ENCODE data around the gene JAKMIP1.
A peak's percentile ranks its signal among the peaks of the same experiment; 100 is the strongest.

JAKMIP1 gene

DNA sequence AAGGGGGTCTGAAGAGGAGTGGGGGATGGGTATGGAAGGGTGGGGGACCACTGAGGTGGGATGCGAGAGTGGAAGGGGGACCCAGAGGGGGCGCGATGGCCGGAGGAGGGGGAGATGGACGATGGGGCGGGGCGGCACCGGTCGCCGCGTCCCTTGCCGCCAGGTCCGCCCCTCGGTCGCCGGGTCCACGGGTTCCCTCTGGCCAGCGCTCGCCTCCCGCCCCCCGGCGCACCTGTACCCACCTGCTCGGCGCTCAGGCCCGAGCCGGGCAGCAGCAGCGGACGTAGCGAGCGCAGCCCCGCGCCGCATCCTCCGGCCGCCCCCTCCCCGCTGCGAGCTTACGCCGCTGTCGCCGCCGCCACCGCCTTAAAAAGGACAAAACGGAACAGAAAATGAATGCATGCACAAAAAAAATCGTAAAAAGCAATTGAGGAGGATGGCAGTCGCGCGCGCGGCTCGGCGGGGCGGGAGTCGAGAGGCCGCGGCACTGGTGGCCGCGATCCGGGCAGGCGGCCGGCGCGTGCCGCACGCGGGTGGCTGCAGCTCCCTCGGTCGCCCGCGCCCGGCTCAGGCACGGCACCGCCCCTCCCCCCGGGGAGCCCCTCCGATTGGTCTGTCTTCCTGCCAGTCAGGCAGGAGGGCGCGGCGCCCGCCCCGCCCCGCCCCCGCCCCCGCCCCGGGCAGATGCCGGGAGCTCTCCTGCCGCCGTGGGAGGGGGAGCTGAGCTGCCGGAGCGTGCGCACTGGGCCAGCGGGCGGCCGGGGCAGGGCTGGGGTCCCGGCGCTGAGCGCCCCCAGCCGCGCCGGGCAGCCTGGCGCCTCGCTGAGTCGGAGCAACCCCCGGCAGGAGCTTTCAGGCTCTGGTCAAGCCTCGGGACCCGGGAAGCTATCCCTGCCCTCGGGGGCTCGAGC, at the start of gene JAKMIP1:
TSS of gene JAKMIP1 (minus strand) at position 539 of the 911 bp plus-strand sequence. CDS start 87,699 bp downstream, outside the sequence.
- peak; percentile 50 to 64 for DNase-seq
- TF ChIP-seq GATA1 (IDR thresholded peaks at IDR 0.05; ENCODE audit: low read depth, low read length) (no peak), POLR2A (IDR thresholded peaks at IDR 0.05; ENCODE audit: low read length) (no peak)

- TF ChIP-seq POLR2A (IDR thresholded peaks at IDR 0.05; ENCODE audit: low read length), result no peak
- no peak for TF ChIP-seq GATA1 (IDR thresholded peaks at IDR 0.05; ENCODE audit: low read depth, low read length)
- no peak for DNase-seq
These were observed 48.0 kb upstream of the JAKMIP1 start for GRCh38 chr4:6248394-6248793.

- TF ChIP-seq GATA1 (IDR thresholded peaks at IDR 0.05; ENCODE audit: low read depth, low read length) (no peak), POLR2A (IDR thresholded peaks at IDR 0.05; ENCODE audit: low read length) (no peak)
- DNase-seq, result no peak
These were observed 45.9 kb upstream of the JAKMIP1 start for GRCh38 chr4:6246170-6246634.

- no peak for DNase-seq
- TF ChIP-seq POLR2A (IDR thresholded peaks at IDR 0.05; ENCODE audit: low read length) (no peak), GATA1 (IDR thresholded peaks at IDR 0.05; ENCODE audit: low read depth, low read length) (no peak)
These were observed 45.2 kb upstream of the JAKMIP1 start for GRCh38 chr4:6245246-6246169.

- TF ChIP-seq POLR2A (IDR thresholded peaks at IDR 0.05; ENCODE audit: low read length), result no peak
- DNase-seq, result no peak
These were observed 42.1 kb upstream of the JAKMIP1 start for GRCh38 chr4:6242271-6243029.

DNA sequence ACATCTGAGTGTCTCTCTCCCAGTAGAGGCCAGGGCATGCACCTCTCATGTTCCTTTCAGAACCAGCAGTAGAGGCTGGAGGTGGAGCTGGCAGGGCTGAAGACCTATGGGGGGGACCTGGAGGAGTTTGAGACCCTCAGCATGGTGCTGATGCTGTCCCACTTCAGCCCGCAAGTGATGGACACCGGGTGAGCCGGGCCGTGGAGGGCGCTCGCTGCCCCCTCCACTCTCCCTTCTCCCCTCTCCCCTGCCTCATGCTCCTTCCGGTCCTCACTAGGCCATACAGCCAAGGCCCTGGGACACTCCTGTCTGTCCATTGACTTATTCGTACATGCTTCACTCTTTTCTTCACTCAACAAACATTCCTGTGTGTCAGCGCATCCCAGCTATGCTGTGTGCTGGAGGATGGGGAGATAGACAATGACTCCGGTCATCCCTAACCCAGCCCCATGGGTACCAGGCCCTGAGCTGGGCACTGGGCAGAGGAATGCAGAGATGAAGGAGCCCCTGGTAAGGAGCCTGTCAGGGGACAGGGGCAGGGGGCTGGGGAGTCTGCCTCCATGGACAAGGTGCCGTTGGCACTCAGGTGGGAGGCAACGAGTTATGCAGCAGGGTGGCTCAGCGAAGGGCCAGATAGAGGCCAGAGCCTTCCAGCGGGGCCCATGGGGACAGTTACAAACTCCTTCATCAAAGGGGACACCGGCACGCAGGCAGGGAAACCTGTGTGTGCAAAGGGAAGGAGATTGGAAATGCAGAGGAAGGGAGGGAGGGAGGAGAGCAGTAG, 40.9 kb upstream of the JAKMIP1 start:
- no peak for DNase-seq
- TF ChIP-seq GATA1 (IDR thresholded peaks at IDR 0.05; ENCODE audit: low read depth, low read length) (no peak), POLR2A (IDR thresholded peaks at IDR 0.05; ENCODE audit: low read length) (no peak)

GRCh38 chr4:6239968-6240367, 39.6 kb upstream of the JAKMIP1 start:
- DNase-seq, result no peak
- TF ChIP-seq GATA1 (IDR thresholded peaks at IDR 0.05; ENCODE audit: low read depth, low read length), result no peak
- TF ChIP-seq POLR2A (IDR thresholded peaks at IDR 0.05; ENCODE audit: low read length), result no peak

GRCh38 chr4:6239486-6239885, 39.1 kb upstream of the JAKMIP1 start:
- no peak for TF ChIP-seq POLR2A (IDR thresholded peaks at IDR 0.05; ENCODE audit: low read length)
- TF ChIP-seq GATA1 (IDR thresholded peaks at IDR 0.05; ENCODE audit: low read depth, low read length), result no peak

DNA sequence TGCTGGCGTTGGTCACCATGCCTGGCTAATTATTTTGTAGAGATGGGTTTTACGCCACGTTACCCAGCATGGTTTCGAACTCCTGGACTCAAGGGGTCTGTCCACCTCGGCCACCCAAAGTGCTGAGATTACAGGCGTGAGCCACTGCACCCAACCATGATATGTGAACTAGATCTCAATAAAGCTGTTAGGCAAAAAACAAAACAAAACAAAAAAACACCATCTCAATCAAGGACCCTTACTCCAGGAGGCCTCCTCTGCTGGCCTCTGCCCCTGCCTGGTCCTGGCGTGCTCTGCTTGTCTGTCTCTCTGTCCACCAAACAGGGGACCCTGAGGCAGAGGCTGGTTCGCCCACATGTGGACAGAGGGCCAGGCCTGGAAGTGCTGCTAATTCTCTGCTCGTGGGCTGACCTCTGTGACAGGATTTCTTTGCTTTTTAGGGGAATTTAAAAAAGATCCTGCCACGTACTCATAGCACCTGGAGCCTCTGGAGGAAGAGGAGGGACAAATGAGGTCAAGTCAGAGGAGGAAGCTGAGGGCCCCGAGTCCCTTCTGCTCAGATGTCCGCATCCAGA, 36.6 kb upstream of the JAKMIP1 start:
- TF ChIP-seq POLR2A (IDR thresholded peaks at IDR 0.05; ENCODE audit: low read length) (no peak), GATA1 (IDR thresholded peaks at IDR 0.05; ENCODE audit: low read depth, low read length) (no peak)
- DNase-seq, result no peak

More at GRCh38 chr4:6239486-6239885, 39.1 kb upstream of the JAKMIP1 start:
- no peak for DNase-seq

GRCh38 chr4:6235901-6236640, 35.7 kb upstream of the JAKMIP1 start:
- TF ChIP-seq POLR2A (IDR thresholded peaks at IDR 0.05; ENCODE audit: low read length) (no peak), GATA1 (IDR thresholded peaks at IDR 0.05; ENCODE audit: low read depth, low read length) (no peak)
- no peak for DNase-seq

DNA sequence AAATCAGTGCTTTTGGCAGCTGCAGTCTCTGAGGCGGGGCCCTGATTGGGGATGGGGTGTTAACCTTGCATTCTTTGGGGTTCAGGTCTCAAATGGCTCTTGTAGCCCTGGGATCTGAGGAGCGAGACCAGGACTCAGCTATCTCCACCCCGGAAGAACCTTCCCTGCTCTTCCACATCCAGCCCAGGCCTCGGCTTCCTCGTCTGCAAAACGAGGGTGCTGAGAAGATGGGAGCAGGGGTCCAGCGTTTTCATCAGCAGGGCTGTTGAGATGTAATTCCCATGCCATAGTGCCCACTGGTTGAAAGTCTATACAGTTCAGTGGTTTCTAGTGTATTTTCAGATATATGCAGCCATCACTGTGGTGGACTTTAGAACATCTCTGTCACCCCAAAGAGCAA, 34.7 kb upstream of the JAKMIP1 start:
- DNase-seq, result no peak
- no peak for TF ChIP-seq GATA1 (IDR thresholded peaks at IDR 0.05; ENCODE audit: low read depth, low read length)
- TF ChIP-seq POLR2A (IDR thresholded peaks at IDR 0.05; ENCODE audit: low read length), result no peak

- DNase-seq, result no peak
- TF ChIP-seq GATA1 (IDR thresholded peaks at IDR 0.05; ENCODE audit: low read depth, low read length) (no peak), POLR2A (IDR thresholded peaks at IDR 0.05; ENCODE audit: low read length) (no peak)
These were observed 33.6 kb upstream of the JAKMIP1 start for GRCh38 chr4:6233929-6234328.

All from erythroblast (primary cell).